Stomach (tissue), 4 donors: ENCODE measurements around the gene FGF6.

Experiments
- CTCF ChIP-seq, 7 experiments: fragments of 450-650 bp in 4 of 7; fragments of 200-600 bp in 3 of 7; sonication (generic) in 3 of 7; IDR thresholded peaks; one replicate each; pipeline ENCODE4 v1.5.1; 2016 to 2019; ENCODE audit warnings: antibody characterized with exemption in 7 of 7, control low read depth in 2 of 7, mild to moderate bottlenecking in 1 of 7
- EP300 ChIP-seq: sonication (generic); formaldehyde crosslinking; IDR thresholded peaks from one replicate; pipeline ENCODE4 v1.6.1; 2017; ENCODE audit warnings: antibody characterized with exemption
- POLR2A ChIP-seq, 4 donors: fragments of 450-650 bp; IDR thresholded peaks; one replicate each; pipeline ENCODE4 v1.6.1; 2016; ENCODE audit warnings: antibody characterized with exemption in 4 of 4, control low read depth in 2 of 4, mild to moderate bottlenecking in 1 of 4, moderate library complexity in 1 of 4

GRCh38 chr12:4432878-4433744, 12.5 kb downstream of the FGF6 start:
- TF ChIP-seq CTCF (IDR thresholded peaks at IDR 0.05) (no peak), POLR2A (IDR thresholded peaks at IDR 0.05) (no peak), EP300 (no peak)
